Endothelial cell (in vitro differentiated cells): ENCODE data around the gene PAOX. TPM values are rescaled to one million over a fixed set of nuclear protein-coding genes. Genes with fewer than 3 reads are reported as not detected.

Experiments
- DNase-seq: peaks from one replicate; pipeline ENCODE4 v3.0.0; 2021; ENCODE audit warnings: low spot score
- H3K27ac Mint-ChIP-seq: one replicate; pipeline ENCODE4 v1.8.0; 2021; ENCODE audit warnings: mixed read lengths, inconsistent platforms; ENCODE audit not compliant: unreplicated experiment
- H3K27me3 Mint-ChIP-seq: one replicate; pipeline ENCODE4 v1.8.0; 2021; ENCODE audit warnings: mild to moderate bottlenecking, moderate library complexity, mixed read lengths, inconsistent platforms; ENCODE audit not compliant: unreplicated experiment
- H3K36me3 Mint-ChIP-seq: one replicate; pipeline ENCODE4 v1.8.0; 2021; ENCODE audit warnings: mild to moderate bottlenecking, low read depth, mixed read lengths, inconsistent platforms; ENCODE audit not compliant: unreplicated experiment
- H3K4me1 Mint-ChIP-seq: one replicate; pipeline ENCODE4 v1.8.0; 2021; ENCODE audit warnings: mild to moderate bottlenecking, mixed read lengths, inconsistent platforms; ENCODE audit not compliant: unreplicated experiment
- H3K4me3 Mint-ChIP-seq: one replicate; pipeline ENCODE4 v1.8.0; 2021; ENCODE audit warnings: mild to moderate bottlenecking, mixed read lengths, inconsistent platforms; ENCODE audit not compliant: unreplicated experiment
- H3K9me3 Mint-ChIP-seq: one replicate; pipeline ENCODE4 v1.8.0; 2021; ENCODE audit warnings: mixed read lengths, inconsistent platforms; ENCODE audit not compliant: unreplicated experiment
- total RNA-seq: library from RNA; stranded (reverse); fragmentation: NEBNext Ultra II Directional; extraction: Animal tissue kit (Norgen Biotek cat#: 25700); gene quantifications from one replicate; pipeline ENCODE4 v1.2.1, GENCODE V29; 2021; ENCODE audit not compliant: unreplicated experiment
- TF ChIP-seq, protein P1 (sequence below): fragments of 200-600 bp; sonication (generic); IDR thresholded peaks from one replicate; pipeline ENCODE4 v1.5.0; 2021; ENCODE audit warnings: antibody characterized with exemption; ENCODE audit not compliant: unreplicated experiment

PAOX gene
- total RNA-seq, 1 donor from 2014 or later = 6.6 TPM

- Mint-ChIP-seq H3K9me3 (no peaks in the 10 kb centered on the region), H3K4me1 (no peaks in the 10 kb centered on the region), H3K36me3 (peaks cover 19% of the 10 kb centered on the region), H3K27ac (no peak overlapping the region), H3K4me3 (no peak overlapping the region), H3K27me3 (peaks cover 10% of the 10 kb centered on the region)
- TF ChIP-seq, protein P1, sequence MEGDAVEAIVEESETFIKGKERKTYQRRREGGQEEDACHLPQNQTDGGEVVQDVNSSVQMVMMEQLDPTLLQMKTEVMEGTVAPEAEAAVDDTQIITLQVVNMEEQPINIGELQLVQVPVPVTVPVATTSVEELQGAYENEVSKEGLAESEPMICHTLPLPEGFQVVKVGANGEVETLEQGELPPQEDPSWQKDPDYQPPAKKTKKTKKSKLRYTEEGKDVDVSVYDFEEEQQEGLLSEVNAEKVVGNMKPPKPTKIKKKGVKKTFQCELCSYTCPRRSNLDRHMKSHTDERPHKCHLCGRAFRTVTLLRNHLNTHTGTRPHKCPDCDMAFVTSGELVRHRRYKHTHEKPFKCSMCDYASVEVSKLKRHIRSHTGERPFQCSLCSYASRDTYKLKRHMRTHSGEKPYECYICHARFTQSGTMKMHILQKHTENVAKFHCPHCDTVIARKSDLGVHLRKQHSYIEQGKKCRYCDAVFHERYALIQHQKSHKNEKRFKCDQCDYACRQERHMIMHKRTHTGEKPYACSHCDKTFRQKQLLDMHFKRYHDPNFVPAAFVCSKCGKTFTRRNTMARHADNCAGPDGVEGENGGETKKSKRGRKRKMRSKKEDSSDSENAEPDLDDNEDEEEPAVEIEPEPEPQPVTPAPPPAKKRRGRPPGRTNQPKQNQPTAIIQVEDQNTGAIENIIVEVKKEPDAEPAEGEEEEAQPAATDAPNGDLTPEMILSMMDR = no peak
- DNase-seq = no peak
Observed at GRCh38 chr10:133359972-133360610, 19.0 kb upstream of the PAOX start.

- Mint-ChIP-seq H3K4me3 (no peak overlapping the region), H3K36me3 (peaks cover 21% of the 10 kb centered on the region), H3K9me3 (no peaks in the 10 kb centered on the region), H3K4me1 (no peaks in the 10 kb centered on the region), H3K27me3 (peaks cover 8% of the 10 kb centered on the region), H3K27ac (no peak overlapping the region)
- TF ChIP-seq, protein P1 = no peak
- DNase-seq = no peak
Observed at GRCh38 chr10:133361227-133361626, 17.8 kb upstream of the PAOX start.

DNA sequence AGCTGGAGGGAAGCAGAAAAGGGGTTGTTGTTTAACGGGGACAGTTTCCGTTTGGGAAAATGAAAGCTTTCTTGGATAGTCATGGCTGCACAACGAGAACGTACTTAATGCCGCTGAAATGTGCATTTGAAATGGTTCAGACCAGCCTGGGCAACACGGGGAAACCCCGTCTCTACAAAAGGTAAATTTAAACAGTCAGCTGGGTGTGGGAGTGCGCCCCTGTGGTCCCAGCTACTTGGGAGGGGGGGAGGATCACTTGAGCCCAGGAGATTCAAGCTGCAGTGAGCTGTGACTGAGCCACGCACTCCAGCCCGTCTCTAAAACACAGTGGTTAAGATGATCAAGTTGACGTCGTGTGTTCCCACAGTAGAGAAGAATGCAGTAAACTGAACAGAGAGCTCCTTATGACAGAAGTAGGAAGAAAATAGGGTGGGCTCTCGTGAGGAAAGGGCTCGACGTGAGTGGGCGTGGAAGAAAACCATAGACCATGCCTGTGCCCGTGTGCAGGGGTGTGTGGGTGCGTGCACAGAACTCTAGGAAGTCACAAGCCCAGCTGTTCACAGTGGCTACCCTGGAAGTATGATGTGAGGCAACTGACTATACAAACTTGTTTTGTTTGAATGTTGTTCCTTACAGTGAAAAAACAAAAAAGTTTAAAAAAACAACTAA lies 17.2 kb upstream of the PAOX start:
- H3K4me1 Mint-ChIP-seq = no peaks in the 10 kb centered on the region
- no peak for DNase-seq
- H3K4me3 Mint-ChIP-seq = peak overlapping the region; percentile 52
- no peaks in the 10 kb centered on the region for H3K9me3 Mint-ChIP-seq
- peaks cover 21% of the 10 kb centered on the region for H3K36me3 Mint-ChIP-seq
- peaks cover 8% of the 10 kb centered on the region for H3K27me3 Mint-ChIP-seq
- TF ChIP-seq, protein P1 = no peak
- no peak overlapping the region for H3K27ac Mint-ChIP-seq

DNA sequence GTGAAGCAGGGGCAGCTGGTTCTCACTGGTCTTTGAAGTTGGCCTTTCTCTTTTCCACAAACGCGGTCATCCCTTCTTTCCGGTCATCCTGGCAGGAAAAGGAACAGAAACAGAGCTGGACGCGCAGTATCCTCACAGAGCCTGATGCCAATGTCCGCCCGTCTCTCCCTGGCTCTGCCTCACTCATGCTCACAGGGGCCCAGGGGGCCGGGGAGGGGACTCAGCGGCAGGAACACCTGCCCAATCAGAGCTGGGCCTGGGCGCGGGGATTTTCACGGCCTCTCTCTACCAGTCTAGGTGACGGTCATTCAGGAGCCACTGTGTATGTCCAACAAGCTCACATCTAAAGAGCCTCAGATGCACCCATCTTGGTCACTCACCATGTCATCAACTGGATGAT lies 16.2 kb upstream of the PAOX start:
- TF ChIP-seq, protein P1 = no peak
- no peak for DNase-seq
- no peak overlapping the region for H3K27ac Mint-ChIP-seq
- peaks cover 8% of the 10 kb centered on the region for H3K27me3 Mint-ChIP-seq
- no peaks in the 10 kb centered on the region for H3K4me1 Mint-ChIP-seq
- H3K9me3 Mint-ChIP-seq = no peaks in the 10 kb centered on the region
- H3K4me3 Mint-ChIP-seq = no peak overlapping the region
- peaks cover 23% of the 10 kb centered on the region for H3K36me3 Mint-ChIP-seq
